ENCODE data around the gene DNAH1. TPM values are rescaled to one million over a fixed set of nuclear protein-coding genes. Genes with fewer than 3 reads are reported as not detected.

Gene DNAH1
- total and polyA plus RNA-seq, 2 of the 4 experiments (the other 2 are of a cell fraction), result 2.0 to 4.0 TPM

- in situ Hi-C loops (cut with MboI; ENCODE audit: low sequenced_read_pairs), result no loop called here
- intact Hi-C loops (cut with micrococcal nuclease), result no loop called here
- CTCF ChIA-PET, result no interaction called here
- TF ChIP-seq USF2 (IDR thresholded peaks at IDR 0.05; ENCODE audit: low read depth, low read length) (no peak), RAD21 (IDR thresholded peaks at IDR 0.05; ENCODE audit: low read length) (no peak), FOS (IDR thresholded peaks at IDR 0.05; ENCODE audit: low read depth, low read length) (no peak), MAZ (IDR thresholded peaks at IDR 0.05; ENCODE audit: borderline replicate concordance, low read depth, low read length) (no peak), ELK1 (IDR thresholded peaks at IDR 0.05; ENCODE audit: borderline replicate concordance, low read depth, low read length) (no peak), BHLHE40 (IDR thresholded peaks at IDR 0.05; ENCODE audit: low read depth, low read length) (no peak)
- H3K4me3 ChIP-seq (ENCODE audit: insufficient read depth, low read depth, low read length), result no peak overlapping the region
- no peak overlapping the region for H3K27ac ChIP-seq (ENCODE audit: insufficient read depth, low read length)
- BruUV-seq (replicated peaks), result no TSS peak
- H4K8ac ChIP-seq (ENCODE audit: low read depth in 2 of 2, low read length in 2 of 2), result no peak overlapping the region
- no peak overlapping the region for H2BK20ac ChIP-seq (ENCODE audit: low read depth, low read length)
- no peak overlapping the region for H4K5ac ChIP-seq (ENCODE audit: low read depth, low read length)
- H3K9me3 ChIP-seq (ENCODE audit: control insufficient read depth, insufficient read depth, low read length), result no peaks in the 10 kb centered on the region
- H3K14ac ChIP-seq (replicated peaks; ENCODE audit: low read depth, low read length), result no peak overlapping the region
- no peak overlapping the region for H3K4ac ChIP-seq (ENCODE audit: low read depth, low read length)
- no peaks in the 10 kb centered on the region for H3K79me1 ChIP-seq (ENCODE audit: low read depth in 1 of 2, low read length in 2 of 2)
- peak overlapping the region; percentile 76 for H2AK9ac ChIP-seq (replicated peaks; ENCODE audit: low read depth, low read length, poor library complexity)
- H2AFZ ChIP-seq (replicated peaks; ENCODE audit: low read length, poor library complexity), result no peak overlapping the region
- H2BK15ac ChIP-seq (ENCODE audit: low read depth, low read length), result no peak overlapping the region
- H3K4me2 ChIP-seq (ENCODE audit: low read depth, low read length), result no peak overlapping the region
- H3K18ac ChIP-seq (ENCODE audit: low read depth, low read length), result no peak overlapping the region
- H3K23ac ChIP-seq (ENCODE audit: low read depth, low read length), result no peak overlapping the region
- H3K36me3 ChIP-seq (ENCODE audit: control insufficient read depth, insufficient read depth, low read length), result no peaks in the 10 kb centered on the region
- H3K9me1 ChIP-seq (ENCODE audit: insufficient read depth, low read length), result no peaks in the 10 kb centered on the region
- POLR2A ChIA-PET (ENCODE audit: unreplicated experiment), result no interaction called here
- no peaks in the 10 kb centered on the region for H3K27me3 ChIP-seq (ENCODE audit: control insufficient read depth, insufficient read depth, low read length)
- no peaks in the 10 kb centered on the region for H3K4me1 ChIP-seq (ENCODE audit: control insufficient read depth, insufficient read depth, low read length)
- no peaks in the 10 kb centered on the region for H4K20me1 ChIP-seq (ENCODE audit: insufficient read depth, low read length)
- no peak overlapping the region for H4K91ac ChIP-seq (ENCODE audit: insufficient read depth, low read depth, low read length)
- ATAC-seq (ENCODE audit: low read depth), result no peak
- H2BK120ac ChIP-seq (ENCODE audit: low read depth, low read length), result no peak overlapping the region
- no peak overlapping the region for H2AK5ac ChIP-seq (ENCODE audit: low read depth, low read length)
- H2BK5ac ChIP-seq (ENCODE audit: low read depth, low read length, poor library complexity, severe bottlenecking), result no peak overlapping the region
- no peak for DNase-seq
- no peak overlapping the region for H3K9ac ChIP-seq (ENCODE audit: low read depth, low read length)
- 71% methylated on average over 5 of the region's 9 CpGs; no CpG with 5 or more reads in 1 of the 2 experiments for WGBS, 2 experiments (ENCODE audit: extremely low coverage in 2 of 2, insufficient read length in 1 of 2)
- dilution Hi-C loops (cut with HindIII; ENCODE audit: low sequenced_read_pairs, unreplicated experiment), result no loop called here
- no peak overlapping the region for H3K56ac ChIP-seq (ENCODE audit: extremely low read depth, insufficient read depth, low read length)
Measured at GRCh38 chr3:52330194-52330805, 14.2 kb downstream of the DNAH1 start.
